ENCODE data around the gene TPST2.

Gene TPST2

GRCh38 chr22:26573026-26573662 is 16.8 kb downstream of the TPST2 start:
- Histone ChIP-seq H3K9ac (ENCODE audit: low read length) (no peak overlapping the region), H2AFZ (ENCODE audit: low read length) (no peak overlapping the region), H3K9me2 (replicated peaks; ENCODE audit: insufficient read depth, low read length) (no peaks in the 10 kb centered on the region), H3K27me3 (replicated peaks; ENCODE audit: insufficient read depth, low read length) (no peaks in the 10 kb centered on the region), H3K4me2 (ENCODE audit: low read depth, low read length) (no peak overlapping the region), H3K79me2 (ENCODE audit: low read length) (peaks cover 98% of the 10 kb centered on the region), H3K9me3 (replicated peaks; ENCODE audit: insufficient read depth, low read length) (no peaks in the 10 kb centered on the region), H3K27ac (ENCODE audit: low read length) (no peak overlapping the region), H3K4me1 (ENCODE audit: low read length) (0 out of 2 replicates have a peak, but pooled peaks cover 1% of the 10 kb centered on the region), H3K4me3 (ENCODE audit: low read length) (no peak overlapping the region), H3K36me3 (replicated peaks; ENCODE audit: insufficient read depth, low read length) (peaks cover 9% of the 10 kb centered on the region; the same call in 1 of the 2 replicates), H4K20me1 (ENCODE audit: insufficient read depth, low read length) (peaks cover 43% of the 10 kb centered on the region), H3F3A (ENCODE audit: insufficient read depth, low read length) (0 out of 2 replicates have a peak, but pooled peaks cover 3% of the 10 kb centered on the region)
- DNase-seq = no peak
- TF ChIP-seq EZH2phosphoT487 (IDR thresholded peaks at IDR 0.05; ENCODE audit: low read length) (no peak), EZH2 (optimal IDR thresholded peaks at IDR 0.05; ENCODE audit: low read depth, low read length) (no peak), CTCF (IDR thresholded peaks at IDR 0.05; ENCODE audit: low read length) (no peak)

- Histone ChIP-seq H3K9ac (ENCODE audit: low read length) (no peak overlapping the region), H3K9me2 (replicated peaks; ENCODE audit: insufficient read depth, low read length) (no peaks in the 10 kb centered on the region), H3K36me3 (replicated peaks; ENCODE audit: insufficient read depth, low read length) (peaks cover 7% of the 10 kb centered on the region; the same call in 1 of the 2 replicates), H3K9me3 (replicated peaks; ENCODE audit: insufficient read depth, low read length) (no peaks in the 10 kb centered on the region), H3F3A (ENCODE audit: insufficient read depth, low read length) (no peaks in the 10 kb centered on the region), H3K27ac (ENCODE audit: low read length) (no peak overlapping the region), H2AFZ (ENCODE audit: low read length) (no peak overlapping the region), H3K79me2 (ENCODE audit: low read length) (peaks cover 98% of the 10 kb centered on the region), H4K20me1 (ENCODE audit: insufficient read depth, low read length) (peaks cover 50% of the 10 kb centered on the region), H3K4me1 (ENCODE audit: low read length) (no peaks in the 10 kb centered on the region), H3K4me3 (ENCODE audit: low read length) (no peak overlapping the region), H3K4me2 (ENCODE audit: low read depth, low read length) (no peak overlapping the region), H3K27me3 (replicated peaks; ENCODE audit: insufficient read depth, low read length) (no peaks in the 10 kb centered on the region)
- TF ChIP-seq CTCF (IDR thresholded peaks at IDR 0.05; ENCODE audit: low read length) = no peak
- TF ChIP-seq EZH2 (optimal IDR thresholded peaks at IDR 0.05; ENCODE audit: low read depth, low read length) = no peak
- no peak for TF ChIP-seq EZH2phosphoT487 (IDR thresholded peaks at IDR 0.05; ENCODE audit: low read length)
- no peak for DNase-seq
Observed at GRCh38 chr22:26570864-26571525, 18.9 kb downstream of the TPST2 start.

GRCh38 chr22:26570115-26570514 is 19.8 kb downstream of the TPST2 start:
- Histone ChIP-seq H3K4me3 (ENCODE audit: low read length) (no peak overlapping the region), H3K9me2 (replicated peaks; ENCODE audit: insufficient read depth, low read length) (no peaks in the 10 kb centered on the region), H3K4me1 (ENCODE audit: low read length) (0 out of 2 replicates have a peak, but pooled peaks cover 2% of the 10 kb centered on the region), H3K36me3 (replicated peaks; ENCODE audit: insufficient read depth, low read length) (peaks cover 4% of the 10 kb centered on the region; the same call in 1 of the 2 replicates), H3K9me3 (replicated peaks; ENCODE audit: insufficient read depth, low read length) (no peaks in the 10 kb centered on the region), H3K4me2 (ENCODE audit: low read depth, low read length) (no peak overlapping the region), H2AFZ (ENCODE audit: low read length) (no peak overlapping the region), H3K27me3 (replicated peaks; ENCODE audit: insufficient read depth, low read length) (no peaks in the 10 kb centered on the region), H3K9ac (ENCODE audit: low read length) (no peak overlapping the region), H3F3A (ENCODE audit: insufficient read depth, low read length) (no peaks in the 10 kb centered on the region), H4K20me1 (ENCODE audit: insufficient read depth, low read length) (peaks cover 47% of the 10 kb centered on the region), H3K79me2 (ENCODE audit: low read length) (peaks cover 99% of the 10 kb centered on the region), H3K27ac (ENCODE audit: low read length) (no peak overlapping the region)
- no peak for TF ChIP-seq EZH2phosphoT487 (IDR thresholded peaks at IDR 0.05; ENCODE audit: low read length)
- no peak for TF ChIP-seq EZH2 (optimal IDR thresholded peaks at IDR 0.05; ENCODE audit: low read depth, low read length)
- TF ChIP-seq CTCF (IDR thresholded peaks at IDR 0.05; ENCODE audit: low read length) = no peak
- DNase-seq = no peak
